WTC11 (cell line): Measurements from ENCODE around the gene DNAH5. TPM values are rescaled to one million over a fixed set of nuclear protein-coding genes. Genes with fewer than 3 reads are reported as not detected.

Experiments used
- ATAC-seq: fragments of 200-7000 bp; cut with Tn5 transposase; 2 replicates; pipeline ENCODE4 v1.10.0; 2021; ENCODE audit warnings: mild to moderate bottlenecking, moderate library complexity
- CTCF ChIA-PET: fragments of 300-600 bp; sonication (Branson Sonifier 250); formaldehyde crosslinking; loops from one replicate; lab custom pipeline; 2021; ENCODE audit warnings: antibody characterized with exemption; lab: Charles Lee
- POLR2A ChIA-PET: fragments of 350-600 bp; sonication (Branson Sonifier 250); formaldehyde crosslinking; loops from one replicate; lab custom pipeline; 2021; ENCODE audit warnings: antibody characterized with exemption; lab: Charles Lee
- DNase-seq: peaks from one replicate; pipeline ENCODE4 v3.0.0; 2021; ENCODE audit warnings: low spot score
- H3K27ac Mint-ChIP-seq: 2 replicates; pipeline ENCODE4 v1.8.0; 2021; ENCODE audit warnings: mixed read lengths
- H3K27me3 Mint-ChIP-seq: 2 replicates; pipeline ENCODE4 v1.8.0; 2021; ENCODE audit warnings: low read depth, mild to moderate bottlenecking, moderate library complexity, mixed read lengths
- H3K36me3 Mint-ChIP-seq: 2 replicates; pipeline ENCODE4 v1.8.0; 2021; ENCODE audit warnings: mixed read lengths
- H3K4me1 Mint-ChIP-seq: 2 replicates; pipeline ENCODE4 v1.8.0; 2022; ENCODE audit warnings: mixed read lengths
- H3K4me3 Mint-ChIP-seq: 2 replicates; pipeline ENCODE4 v1.8.0; 2021; ENCODE audit warnings: mild to moderate bottlenecking, moderate library complexity, mixed read lengths
- H3K9me3 Mint-ChIP-seq: 2 replicates; pipeline ENCODE4 v1.8.0; 2021; ENCODE audit warnings: mixed read lengths
- AFF4 ChIP-seq: sonication (generic); formaldehyde crosslinking; IDR thresholded peaks from 2 replicates; pipeline ENCODE4 v1.8.1; 2023; ENCODE audit warnings: mild to moderate bottlenecking, missing genetic modification reagents, borderline replicate concordance
- CREM ChIP-seq: sonication (generic); formaldehyde crosslinking; IDR thresholded peaks from 2 replicates; pipeline ENCODE4 v1.8.1; 2022; ENCODE audit warnings: mild to moderate bottlenecking, missing genetic modification reagents, moderate library complexity
- ELF4 ChIP-seq: sonication (generic); formaldehyde crosslinking; IDR thresholded peaks from 2 replicates; pipeline ENCODE4 v1.8.1; 2022; ENCODE audit warnings: low read depth, mild to moderate bottlenecking, moderate library complexity, missing genetic modification reagents
- ESRRA ChIP-seq: sonication (generic); formaldehyde crosslinking; IDR thresholded peaks from 2 replicates; pipeline ENCODE4 v1.8.1; 2022; ENCODE audit warnings: mild to moderate bottlenecking, missing genetic modification reagents, borderline replicate concordance
- FOXJ3 ChIP-seq: sonication (generic); formaldehyde crosslinking; IDR thresholded peaks from 2 replicates; pipeline ENCODE4 v1.9.0; 2021; ENCODE audit warnings: missing genetic modification reagents, mild to moderate bottlenecking, borderline replicate concordance
- FOXP4 ChIP-seq: sonication (generic); formaldehyde crosslinking; IDR thresholded peaks from 2 replicates; pipeline ENCODE4 v1.8.0; 2022; ENCODE audit warnings: mild to moderate bottlenecking, missing genetic modification reagents
- GRHL2 ChIP-seq: fragments of 250-450 bp; sonication (Bioruptor Pico); IDR thresholded peaks from 2 replicates; pipeline ENCODE4 v1.8.0; 2022; ENCODE audit warnings: mild to moderate bottlenecking, moderate library complexity; ENCODE audit not compliant: insufficient replicate concordance, severe bottlenecking
- JUN ChIP-seq: sonication (generic); formaldehyde crosslinking; IDR thresholded peaks from 2 replicates; pipeline ENCODE4 v1.8.0; 2023; ENCODE audit warnings: mild to moderate bottlenecking, missing genetic modification reagents
- NFYB ChIP-seq: sonication (generic); formaldehyde crosslinking; conservative IDR thresholded peaks from 2 replicates; pipeline ENCODE4 v1.8.0; 2022; ENCODE audit warnings: low read depth, missing genetic modification reagents
- NR1H2 ChIP-seq: sonication (generic); formaldehyde crosslinking; IDR thresholded peaks from 2 replicates; pipeline ENCODE4 v1.9.0; 2021; ENCODE audit warnings: mild to moderate bottlenecking, moderate library complexity, missing genetic modification reagents
- OVOL2 ChIP-seq: fragments of 250-450 bp; sonication (Bioruptor Pico); IDR thresholded peaks from 2 replicates; pipeline ENCODE4 v1.9.0; 2021; ENCODE audit warnings: mild to moderate bottlenecking, borderline replicate concordance
- PRRX2 ChIP-seq: fragments of 250-450 bp; sonication (Bioruptor Pico); IDR thresholded peaks from 2 replicates; pipeline ENCODE4 v1.8.0; 2021; ENCODE audit warnings: mild to moderate bottlenecking
- SMAD4 ChIP-seq: sonication (generic); formaldehyde crosslinking; IDR thresholded peaks from 2 replicates; pipeline ENCODE4 v1.8.0; 2022; ENCODE audit warnings: mild to moderate bottlenecking, missing genetic modification reagents
- SP1 ChIP-seq: sonication (generic); formaldehyde crosslinking; conservative IDR thresholded peaks from 2 replicates; pipeline ENCODE4 v1.8.1; 2022; ENCODE audit warnings: missing genetic modification reagents
- TEAD4 ChIP-seq: sonication (generic); formaldehyde crosslinking; IDR thresholded peaks from 2 replicates; pipeline ENCODE4 v1.8.0; 2022; ENCODE audit warnings: mild to moderate bottlenecking, missing genetic modification reagents
- USF1 ChIP-seq: sonication (generic); formaldehyde crosslinking; IDR thresholded peaks from 2 replicates; pipeline ENCODE4 v1.8.0; 2022; ENCODE audit warnings: mild to moderate bottlenecking, missing genetic modification reagents
- ZBTB21 ChIP-seq: sonication (generic); formaldehyde crosslinking; IDR thresholded peaks from 2 replicates; pipeline ENCODE4 v1.8.1; 2023; ENCODE audit warnings: mild to moderate bottlenecking, missing genetic modification reagents, borderline replicate concordance
- ZNF671 ChIP-seq: fragments of 250-450 bp; sonication (Bioruptor Pico); IDR thresholded peaks from 2 replicates; pipeline ENCODE4 v1.8.0; 2021; ENCODE audit warnings: mild to moderate bottlenecking
- total RNA-seq: library from RNA; stranded (reverse); gene quantifications from 3 replicates; pipeline ENCODE4 v1.2.3, GENCODE V29; 2021
- TF ChIP-seq, protein P1 (sequence below): sonication (generic); formaldehyde crosslinking; IDR thresholded peaks from 2 replicates; pipeline ENCODE4 v1.8.0; 2022; ENCODE audit warnings: mild to moderate bottlenecking, missing genetic modification reagents
- TF ChIP-seq, protein P2 (sequence below): sonication (generic); formaldehyde crosslinking; IDR thresholded peaks from 2 replicates; pipeline ENCODE4 v1.8.1; 2022; ENCODE audit warnings: mild to moderate bottlenecking, moderate library complexity, missing genetic modification reagents
- TF ChIP-seq, protein P3 (sequence below): sonication (generic); formaldehyde crosslinking; IDR thresholded peaks from 2 replicates; pipeline ENCODE4 v1.8.0; 2023; ENCODE audit warnings: missing genetic modification reagents
- TF ChIP-seq, protein P4 (sequence below): fragments of 250-450 bp; sonication (Bioruptor Pico); IDR thresholded peaks from 2 replicates; pipeline ENCODE4 v1.8.0; 2021; ENCODE audit warnings: mild to moderate bottlenecking

DNAH5 gene
- total RNA-seq, 1 experiment from 2014 or later: 0.35 TPM

DNA sequence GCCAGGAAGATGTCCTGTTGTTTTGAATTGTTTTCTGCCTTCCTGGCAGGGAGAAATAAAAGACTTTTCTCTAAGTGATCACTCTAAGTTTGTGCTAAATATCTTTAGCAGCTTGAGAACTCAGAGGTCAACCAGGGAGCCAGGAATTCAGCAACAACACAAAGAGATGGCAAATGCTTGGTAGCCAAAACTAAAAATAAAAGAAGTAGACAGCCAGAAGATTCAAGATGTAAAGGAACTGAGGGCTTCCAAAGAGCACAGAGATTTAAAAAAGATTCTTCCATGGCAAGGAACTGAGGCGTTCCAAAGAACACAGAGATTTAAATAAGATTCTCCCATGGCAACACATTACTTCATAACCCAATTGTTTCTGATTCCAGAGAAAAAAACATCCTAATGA is 9.6 kb downstream of the DNAH5 start:
- CTCF ChIA-PET: no interaction called here
- POLR2A ChIA-PET: no interaction called here
- Mint-ChIP-seq H3K27me3 (no peaks in the 10 kb centered on the region), H3K4me3 (no peak overlapping the region), H3K4me1 (no peaks in the 10 kb centered on the region), H3K9me3 (peaks cover 27% of the 10 kb centered on the region), H3K36me3 (peaks cover 11% of the 10 kb centered on the region), H3K27ac (no peak overlapping the region)
- ATAC-seq (no peak), DNase-seq (no peak)
- no peak for TF ChIP-seq FOXP4
- no peak for TF ChIP-seq SP1
- no peak for TF ChIP-seq AFF4 (CRISPR knock-in tag)
- TF ChIP-seq, protein P1, sequence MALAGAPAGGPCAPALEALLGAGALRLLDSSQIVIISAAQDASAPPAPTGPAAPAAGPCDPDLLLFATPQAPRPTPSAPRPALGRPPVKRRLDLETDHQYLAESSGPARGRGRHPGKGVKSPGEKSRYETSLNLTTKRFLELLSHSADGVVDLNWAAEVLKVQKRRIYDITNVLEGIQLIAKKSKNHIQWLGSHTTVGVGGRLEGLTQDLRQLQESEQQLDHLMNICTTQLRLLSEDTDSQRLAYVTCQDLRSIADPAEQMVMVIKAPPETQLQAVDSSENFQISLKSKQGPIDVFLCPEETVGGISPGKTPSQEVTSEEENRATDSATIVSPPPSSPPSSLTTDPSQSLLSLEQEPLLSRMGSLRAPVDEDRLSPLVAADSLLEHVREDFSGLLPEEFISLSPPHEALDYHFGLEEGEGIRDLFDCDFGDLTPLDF (CRISPR knock-in tag): no peak
- no peak for TF ChIP-seq NFYB
- TF ChIP-seq, protein P2, sequence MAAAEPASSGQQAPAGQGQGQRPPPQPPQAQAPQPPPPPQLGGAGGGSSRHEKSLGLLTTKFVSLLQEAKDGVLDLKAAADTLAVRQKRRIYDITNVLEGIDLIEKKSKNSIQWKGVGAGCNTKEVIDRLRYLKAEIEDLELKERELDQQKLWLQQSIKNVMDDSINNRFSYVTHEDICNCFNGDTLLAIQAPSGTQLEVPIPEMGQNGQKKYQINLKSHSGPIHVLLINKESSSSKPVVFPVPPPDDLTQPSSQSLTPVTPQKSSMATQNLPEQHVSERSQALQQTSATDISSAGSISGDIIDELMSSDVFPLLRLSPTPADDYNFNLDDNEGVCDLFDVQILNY (CRISPR knock-in tag): no peak

DNA sequence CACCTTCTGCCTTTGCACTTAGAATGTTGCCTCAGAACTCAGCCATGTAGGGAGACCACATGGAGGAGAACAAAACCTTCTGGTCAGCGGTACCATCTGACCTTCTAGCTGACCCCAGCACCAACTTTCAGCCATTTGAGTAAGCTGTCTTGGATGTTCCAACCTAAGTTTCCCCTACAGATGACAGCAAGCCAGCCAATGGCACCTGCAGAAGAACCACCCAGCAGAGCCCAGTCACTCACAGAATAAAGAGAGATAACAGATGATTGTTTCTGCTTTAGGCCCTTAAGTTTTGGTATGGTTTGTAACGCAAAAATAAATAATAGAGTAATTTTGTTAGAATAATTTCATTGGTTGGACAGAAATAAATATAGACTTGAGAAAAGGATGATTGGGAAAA is 10.4 kb downstream of the DNAH5 start:
- ChIA-PET CTCF (no interaction called here), POLR2A (no interaction called here)
- Mint-ChIP-seq H3K27ac (no peak overlapping the region), H3K4me1 (no peaks in the 10 kb centered on the region), H3K27me3 (no peaks in the 10 kb centered on the region), H3K36me3 (peaks cover 11% of the 10 kb centered on the region), H3K4me3 (no peak overlapping the region), H3K9me3 (peaks cover 27% of the 10 kb centered on the region)
- no peak for ATAC-seq
- DNase-seq: no peak
- no peak for TF ChIP-seq ZNF671
- TF ChIP-seq, protein P3, sequence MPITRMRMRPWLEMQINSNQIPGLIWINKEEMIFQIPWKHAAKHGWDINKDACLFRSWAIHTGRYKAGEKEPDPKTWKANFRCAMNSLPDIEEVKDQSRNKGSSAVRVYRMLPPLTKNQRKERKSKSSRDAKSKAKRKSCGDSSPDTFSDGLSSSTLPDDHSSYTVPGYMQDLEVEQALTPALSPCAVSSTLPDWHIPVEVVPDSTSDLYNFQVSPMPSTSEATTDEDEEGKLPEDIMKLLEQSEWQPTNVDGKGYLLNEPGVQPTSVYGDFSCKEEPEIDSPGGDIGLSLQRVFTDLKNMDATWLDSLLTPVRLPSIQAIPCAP (CRISPR knock-in tag): no peak
- no peak for TF ChIP-seq FOXJ3 (CRISPR knock-in tag)
- no peak for TF ChIP-seq TEAD4 (CRISPR knock-in tag)
- TF ChIP-seq FOXP4: no peak
- TF ChIP-seq NR1H2 (CRISPR knock-in tag): no peak
- TF ChIP-seq CREM (CRISPR knock-in tag): no peak
- no peak for TF ChIP-seq GRHL2 (CRISPR knock-in tag)
- no peak for TF ChIP-seq ELF4 (CRISPR knock-in tag)
- no peak for TF ChIP-seq PRRX2 (CRISPR knock-in tag)
- no peak for TF ChIP-seq SMAD4 (CRISPR knock-in tag)
- TF ChIP-seq OVOL2: no peak
- no peak for TF ChIP-seq JUN (CRISPR knock-in tag)
- TF ChIP-seq USF1: no peak
- TF ChIP-seq ZBTB21 (CRISPR knock-in tag): no peak
- no peak for TF ChIP-seq ESRRA (CRISPR knock-in tag)
- TF ChIP-seq, protein P4, sequence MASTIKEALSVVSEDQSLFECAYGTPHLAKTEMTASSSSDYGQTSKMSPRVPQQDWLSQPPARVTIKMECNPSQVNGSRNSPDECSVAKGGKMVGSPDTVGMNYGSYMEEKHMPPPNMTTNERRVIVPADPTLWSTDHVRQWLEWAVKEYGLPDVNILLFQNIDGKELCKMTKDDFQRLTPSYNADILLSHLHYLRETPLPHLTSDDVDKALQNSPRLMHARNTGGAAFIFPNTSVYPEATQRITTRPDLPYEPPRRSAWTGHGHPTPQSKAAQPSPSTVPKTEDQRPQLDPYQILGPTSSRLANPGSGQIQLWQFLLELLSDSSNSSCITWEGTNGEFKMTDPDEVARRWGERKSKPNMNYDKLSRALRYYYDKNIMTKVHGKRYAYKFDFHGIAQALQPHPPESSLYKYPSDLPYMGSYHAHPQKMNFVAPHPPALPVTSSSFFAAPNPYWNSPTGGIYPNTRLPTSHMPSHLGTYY: no peak
